Ureter (tissue), 1 donor: ENCODE data around the gene PPA1. TPM values are rescaled to one million over a fixed set of nuclear protein-coding genes. Genes with fewer than 3 reads are reported as not detected.
A peak's percentile ranks its signal among the peaks of the same experiment; 100 is the strongest.
"Not testable (repeated sequence)": the region's sequence is repeated elsewhere in the genome, so short reads cannot be mapped to it uniquely, and the experiment has no call there.

Experiments
- DNase-seq: peaks from one replicate; pipeline ENCODE4 v3.0.0-alpha.2; 2020; ENCODE audit warnings: low spot score
- total RNA-seq: library from RNA; stranded (reverse); gene quantifications from one replicate; pipeline ENCODE4 v1.2.4, GENCODE V29; 2023
- donor health status: DM: yes; HTN: yes; CAD: no.

The PPA1 gene
- 125 TPM for total RNA-seq

- DNase-seq, result peak; percentile 98
Observed at GRCh38 chr10:70233109-70233938, at the start of gene PPA1. Gene PPA1 (minus strand): TSS chr10:70233429. CDS start chr10:70233327, 102 bp downstream.

DNA sequence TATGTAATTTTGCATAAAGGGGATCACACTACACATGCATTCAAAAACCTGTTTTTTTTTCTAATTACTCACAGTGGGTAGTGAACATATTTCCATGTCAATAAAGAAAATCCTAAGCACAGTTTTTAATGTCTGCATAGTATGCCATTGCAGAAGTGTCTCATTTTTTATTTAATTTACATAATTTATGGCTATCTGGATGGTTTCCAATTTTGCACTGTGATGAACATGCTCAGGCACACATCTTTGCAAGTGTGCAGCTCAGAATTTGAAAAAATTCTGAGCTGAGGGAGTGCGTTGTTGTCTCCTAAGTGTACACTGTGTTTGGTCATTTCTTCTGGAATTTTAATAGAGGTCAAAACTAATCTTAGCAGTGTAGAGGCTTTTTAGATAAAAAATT is 48.4 kb upstream of the PPA1 start:
- DNase-seq, result no peak

GRCh38 chr10:70280099-70280498 is 46.9 kb upstream of the PPA1 start:
- DNase-seq, result no peak

DNA sequence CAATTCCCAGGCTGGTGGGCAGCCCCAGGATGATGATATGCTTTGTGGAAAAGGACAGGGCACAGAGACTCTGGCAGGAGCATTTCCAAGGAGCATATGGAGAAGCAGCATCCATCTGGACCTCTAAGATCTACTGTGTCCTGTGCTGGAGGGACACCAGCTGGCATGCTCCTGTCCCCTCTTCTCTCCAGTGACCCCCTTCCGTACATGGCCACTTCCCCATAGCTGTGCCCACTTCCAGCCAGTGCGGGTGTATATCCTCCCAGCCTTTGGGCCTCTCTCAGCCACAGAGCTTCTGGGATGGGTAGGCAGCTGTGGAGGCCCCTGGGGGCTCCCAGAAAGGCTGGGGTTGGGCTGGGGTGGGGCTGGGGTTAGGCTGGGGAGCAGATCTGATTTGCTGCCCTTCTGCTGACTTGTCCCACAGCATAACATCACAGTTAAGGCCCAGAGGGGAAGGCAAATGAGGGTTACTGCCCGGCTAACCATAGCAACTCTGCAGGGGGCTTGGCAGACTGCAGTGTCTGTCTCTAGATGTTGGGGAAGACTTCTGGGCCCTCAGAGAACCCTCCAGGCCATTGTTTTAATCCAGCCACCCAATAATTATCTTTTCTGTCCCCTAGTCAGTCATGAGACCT is 44.3 kb upstream of the PPA1 start:
- DNase-seq, result no peak

DNA sequence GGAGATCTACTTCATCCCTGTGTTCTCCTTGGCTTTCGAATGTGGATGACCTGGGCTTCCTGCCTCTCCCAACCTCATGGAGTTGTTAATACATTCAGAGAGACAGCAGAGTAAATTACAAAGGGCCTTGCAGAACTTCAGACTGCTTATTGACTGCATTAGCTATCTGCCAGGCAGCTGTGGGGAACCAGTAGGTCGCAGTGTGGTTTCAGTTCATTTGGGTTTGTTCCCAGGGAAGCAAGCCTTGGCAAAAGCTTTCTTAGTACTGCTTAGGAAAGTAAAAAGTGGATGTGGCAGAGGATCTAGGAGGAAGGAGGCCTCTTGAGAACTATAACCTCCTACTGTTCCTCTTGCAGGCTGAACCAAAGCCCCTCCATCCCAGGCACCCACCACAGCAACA is 41.4 kb upstream of the PPA1 start:
- DNase-seq, result no peak

- no peak for DNase-seq
Observed at GRCh38 chr10:70272925-70273316, 39.7 kb upstream of the PPA1 start.

DNA sequence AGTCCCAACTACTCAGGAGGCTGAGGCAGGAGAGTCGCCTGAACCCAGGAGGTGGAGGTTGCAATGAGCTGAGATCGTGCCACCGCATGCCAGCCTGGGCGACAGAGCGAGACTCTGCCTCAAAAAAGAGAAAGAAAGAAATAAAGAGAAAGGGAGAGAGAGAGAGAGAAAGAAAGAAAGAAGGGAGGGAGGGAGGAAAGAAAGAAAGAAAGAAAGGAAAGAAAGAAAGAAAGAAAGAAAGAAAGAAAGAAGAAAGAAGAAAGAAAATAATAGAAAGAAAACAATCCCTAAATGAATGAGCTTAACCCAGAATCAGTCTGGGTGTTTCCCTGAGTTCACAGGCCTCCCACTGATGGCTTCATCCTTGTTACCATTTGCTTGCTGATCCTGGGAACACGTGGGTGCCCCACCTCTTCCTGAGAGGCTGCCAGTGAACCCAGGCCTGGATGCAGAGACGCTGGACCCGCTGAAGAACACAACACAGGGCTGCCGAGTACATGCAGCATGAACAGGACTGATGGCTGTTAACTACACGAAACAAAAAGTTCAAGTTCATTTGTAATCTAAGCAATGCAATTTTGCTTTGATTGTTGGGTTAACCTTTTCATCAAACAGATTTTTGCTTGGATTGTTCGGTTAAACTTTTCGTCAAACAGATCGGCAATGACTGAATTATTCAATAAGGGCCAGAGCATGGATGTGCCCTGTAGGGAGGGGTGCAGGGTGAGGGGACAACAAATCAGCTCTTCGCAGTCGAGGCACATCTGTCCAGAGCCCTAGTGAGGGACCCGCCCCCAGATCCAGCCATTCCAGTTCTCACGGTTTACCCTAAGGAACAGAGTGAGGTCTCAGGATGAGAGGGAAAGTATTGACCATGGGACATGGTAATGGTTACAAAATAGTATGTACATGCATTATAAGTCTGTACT is 39.0 kb upstream of the PPA1 start:
- DNase-seq, result no peak

DNA sequence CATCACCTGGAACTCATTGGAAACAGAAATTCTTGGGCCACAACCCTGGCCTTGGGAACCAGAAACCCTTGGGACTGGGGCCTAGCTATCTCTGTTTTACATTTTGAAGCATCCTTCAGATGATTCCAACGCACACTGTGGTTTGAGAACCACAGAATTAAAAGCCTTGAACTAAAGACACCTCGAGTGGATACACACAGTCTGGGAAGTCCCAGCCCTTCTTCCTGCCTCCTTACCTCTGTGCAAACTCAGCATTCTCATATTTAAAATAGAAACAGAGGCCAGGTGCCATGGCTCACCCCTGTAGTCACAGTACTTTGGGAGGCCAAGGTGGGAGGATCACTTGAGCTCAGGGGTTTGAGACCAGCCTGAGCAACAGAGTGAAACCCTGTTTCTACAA is 37.7 kb upstream of the PPA1 start:
- DNase-seq, result no peak

DNA sequence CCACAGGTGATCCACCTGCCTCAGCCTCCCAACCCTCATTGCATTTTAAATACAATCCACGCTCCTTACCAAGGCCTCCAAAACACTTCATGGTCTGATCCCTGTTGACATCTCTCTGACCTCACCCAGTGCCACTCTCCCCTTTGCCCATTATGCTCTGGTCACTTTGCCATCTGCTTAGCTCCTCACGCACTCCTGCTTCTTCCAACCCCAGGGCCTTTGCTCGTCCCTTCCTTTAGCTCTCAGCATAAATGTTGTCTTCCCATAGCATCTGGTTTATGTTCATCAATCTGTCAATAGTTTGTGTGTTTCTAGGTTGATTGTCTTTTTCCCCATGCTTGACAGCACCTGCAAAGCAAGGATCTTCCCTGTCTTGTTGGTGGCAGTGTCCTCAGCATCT is 36.5 kb upstream of the PPA1 start:
- DNase-seq, result no peak

DNA sequence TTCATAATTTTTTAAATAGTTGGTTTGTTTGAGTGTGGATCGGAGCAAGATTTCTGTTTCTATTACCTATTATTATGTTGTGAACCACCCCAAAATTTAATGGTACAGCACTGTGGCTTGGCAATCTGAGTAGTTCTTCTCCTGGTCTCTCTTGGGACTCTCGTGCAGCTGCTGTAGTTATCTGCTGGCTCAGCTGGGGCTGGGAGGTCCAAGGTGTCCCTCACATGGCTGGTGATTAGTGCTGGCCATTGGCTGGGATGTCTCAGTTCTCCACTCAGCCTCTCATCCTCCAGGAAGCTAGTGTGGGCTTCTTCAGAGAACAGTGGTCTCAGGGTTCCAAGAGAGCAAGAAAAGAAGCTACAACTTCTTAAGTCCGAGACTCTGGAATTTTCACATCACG is 35.1 kb upstream of the PPA1 start:
- DNase-seq, result no peak

- DNase-seq, result no peak
Observed at GRCh38 chr10:70267161-70267933, 34.1 kb upstream of the PPA1 start.

GRCh38 chr10:70266701-70267100 is 33.5 kb upstream of the PPA1 start:
- DNase-seq, result no peak

GRCh38 chr10:70266056-70266455 is 32.8 kb upstream of the PPA1 start:
- no peak for DNase-seq

GRCh38 chr10:70265032-70265689 is 31.9 kb upstream of the PPA1 start:
- no peak for DNase-seq

DNA sequence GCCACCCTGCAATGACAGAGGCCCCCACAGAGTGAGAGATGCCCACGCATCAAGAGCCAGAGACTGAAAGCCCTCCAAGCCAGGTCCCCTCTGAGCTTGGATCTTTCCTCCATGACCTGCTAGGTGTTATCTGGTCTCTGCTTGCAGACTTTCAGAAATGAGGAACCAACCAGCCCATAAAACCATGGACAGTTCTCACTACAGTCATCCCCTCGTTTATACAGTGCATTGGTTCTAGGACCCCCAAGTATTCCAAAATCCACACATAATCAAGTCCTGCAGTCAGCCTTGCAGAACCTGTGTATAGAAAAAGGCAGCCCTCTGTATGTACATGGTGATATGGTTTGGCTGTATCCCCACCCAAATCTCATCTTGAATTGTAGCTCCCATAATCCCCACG is 27.5 kb upstream of the PPA1 start:
- no peak for DNase-seq

GRCh38 chr10:70260259-70260658 is 27.0 kb upstream of the PPA1 start:
- DNase-seq, result no peak

- no peak for DNase-seq
Observed at GRCh38 chr10:70258216-70258615, 25.0 kb upstream of the PPA1 start.

DNA sequence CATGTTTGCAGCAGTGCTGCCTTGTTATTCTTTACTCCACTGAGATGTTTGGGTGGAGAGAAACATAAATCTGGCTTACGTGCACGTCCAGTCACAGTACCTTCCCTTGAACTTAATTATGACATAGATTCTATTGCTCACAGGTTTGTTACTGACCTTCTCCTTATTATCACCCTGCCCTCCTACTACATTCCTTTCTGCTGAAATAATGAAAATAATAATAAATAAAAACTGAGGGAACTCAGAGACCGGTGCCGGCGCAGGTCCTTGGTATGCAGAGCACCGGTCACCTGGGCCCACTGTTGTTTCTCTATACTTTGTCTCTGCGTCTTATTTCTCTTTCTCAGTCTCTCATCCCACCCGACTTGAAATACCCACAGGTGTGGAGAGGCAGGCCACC is 24.6 kb upstream of the PPA1 start:
- not testable (repeated sequence) for DNase-seq

- no peak for DNase-seq
Observed at GRCh38 chr10:70256463-70256862, 23.2 kb upstream of the PPA1 start.

GRCh38 chr10:70255329-70256299 is 22.4 kb upstream of the PPA1 start:
- no peak for DNase-seq
